ENCODE measurements around the gene UMPS.
"Not testable (repeated sequence)": the region's sequence is repeated elsewhere in the genome, so short reads cannot be mapped to it uniquely, and the experiment has no call there.

GRCh38 chr3:124782377-124782712 lies 52.1 kb downstream of the UMPS start:
- TF ChIP-seq CTCF, POLR2A (IDR thresholded peaks at IDR 0.05): not testable (repeated sequence)
